Superior temporal gyrus (tissue), 1 donor: Measurements from ENCODE around the gene LPAR2.

Source experiments
- DNase-seq: peaks from one replicate; pipeline ENCODE4 v3.0.0-alpha.2; 2016; ENCODE audit errors: extremely low spot score

The LPAR2 gene

DNA sequence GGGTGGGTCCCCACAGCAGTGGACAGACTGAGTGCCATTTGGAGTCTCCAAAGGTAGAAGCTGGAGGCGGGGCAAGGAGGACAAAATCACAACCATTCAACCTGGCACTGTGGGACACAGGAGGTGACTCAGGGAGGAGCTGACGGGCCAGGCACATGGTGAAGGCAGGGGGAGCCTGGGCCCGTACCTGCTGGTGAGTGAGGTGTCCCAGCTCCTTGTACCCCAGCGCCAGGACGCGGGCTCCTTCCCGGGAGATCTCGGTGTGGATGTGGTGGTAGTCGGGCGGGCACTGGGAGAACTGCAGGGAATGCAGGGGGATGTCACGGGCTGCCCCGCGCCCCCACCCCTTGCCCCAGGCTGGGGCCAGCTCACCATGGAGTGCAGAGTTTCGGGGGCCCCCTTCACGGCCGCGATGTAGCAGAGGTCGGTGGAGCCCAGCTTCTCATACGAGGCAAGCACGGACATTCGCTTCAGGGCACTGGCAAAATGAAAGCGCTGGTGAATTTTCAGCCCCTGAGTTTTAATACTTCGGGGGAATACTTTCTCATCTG, 25.7 kb upstream of the LPAR2 start:
- no peak for DNase-seq

GRCh38 chr19:19652482-19653295, 24.7 kb upstream of the LPAR2 start:
- DNase-seq: no peak

DNA sequence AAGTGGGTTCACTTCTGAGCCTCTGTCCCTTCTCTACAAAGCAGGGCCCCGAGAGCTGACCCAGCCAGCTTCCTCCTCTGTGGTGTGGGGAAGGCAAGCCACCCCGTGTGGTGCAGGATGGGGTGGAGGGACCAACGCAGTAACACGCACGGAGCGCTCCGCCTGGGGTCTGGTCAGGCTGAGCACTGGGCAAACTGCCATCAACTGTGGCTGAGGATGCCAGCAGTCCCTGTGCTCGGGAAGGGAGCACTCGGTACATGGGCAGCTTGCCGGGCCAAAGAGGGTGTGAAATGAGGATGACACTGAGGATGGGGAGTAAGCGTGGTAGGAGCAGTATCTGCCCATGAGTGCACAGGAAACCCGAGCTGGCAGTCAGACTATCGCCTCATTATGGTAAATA, 23.1 kb upstream of the LPAR2 start:
- peak; percentile 57 for DNase-seq

GRCh38 chr19:19650331-19650730, 22.3 kb upstream of the LPAR2 start:
- no peak for DNase-seq

DNA sequence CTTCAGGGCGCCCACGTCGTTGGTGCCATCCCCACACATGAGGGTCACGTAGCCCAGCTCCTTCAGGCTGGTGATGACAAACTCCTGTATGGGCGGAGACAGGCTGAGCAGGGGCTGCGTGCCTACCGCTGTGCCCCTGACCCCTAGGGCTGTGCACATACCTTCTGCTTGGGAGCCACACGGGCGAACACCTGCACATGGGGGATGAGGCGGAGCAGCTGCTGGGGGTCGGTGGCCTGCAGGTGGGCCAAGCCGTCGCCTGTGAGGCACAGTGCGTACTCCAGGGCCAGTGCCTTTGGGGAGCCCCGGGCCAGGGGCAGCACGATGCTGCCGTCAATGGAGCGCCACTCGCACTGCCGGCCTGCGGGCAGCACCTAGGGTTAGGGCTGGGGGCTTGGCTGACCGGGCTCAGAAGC, 21.6 kb upstream of the LPAR2 start:
- no peak for DNase-seq

DNA sequence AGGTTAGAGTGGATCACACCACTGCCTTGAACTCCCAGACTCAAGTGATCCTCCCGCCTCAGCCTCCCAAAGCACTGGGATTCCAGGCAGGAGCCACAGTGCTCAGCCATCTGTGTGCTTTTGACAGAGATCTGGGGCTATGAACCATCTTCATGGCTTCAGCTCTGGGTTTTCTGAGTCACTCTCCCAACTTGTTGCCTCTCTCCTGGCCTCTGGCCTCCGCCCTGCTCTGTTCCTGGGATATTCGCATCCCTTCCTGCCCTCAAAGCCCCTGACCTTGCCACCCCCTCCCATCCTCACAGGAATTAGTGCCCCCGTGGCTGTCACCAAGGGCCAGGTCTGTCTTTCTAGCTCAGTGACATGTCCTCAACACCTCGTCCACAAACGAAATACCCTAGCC, 21.1 kb upstream of the LPAR2 start:
- DNase-seq: no peak

GRCh38 chr19:19647037-19647835, 19.2 kb upstream of the LPAR2 start:
- no peak for DNase-seq

- DNase-seq: no peak
These were observed 17.3 kb upstream of the LPAR2 start for GRCh38 chr19:19645233-19645870.

DNA sequence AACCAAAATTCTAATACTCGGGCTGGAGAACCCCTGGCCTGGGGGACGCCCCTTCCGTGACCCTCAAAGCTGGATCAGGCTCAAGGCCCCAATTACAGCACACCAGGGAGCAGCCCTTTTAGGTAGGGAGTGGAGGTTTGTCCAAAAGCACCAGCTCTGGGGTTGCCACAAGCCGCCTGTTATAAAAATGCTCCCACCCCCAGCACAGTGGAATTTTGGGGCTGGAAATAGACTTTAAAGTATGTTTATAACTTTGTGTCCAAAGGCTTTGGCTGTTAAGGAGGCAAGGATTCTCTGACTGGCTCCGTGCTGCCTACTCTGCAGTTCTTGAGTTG, 16.0 kb upstream of the LPAR2 start:
- DNase-seq: no peak

- peak; percentile 75 for DNase-seq
These were observed 15.4 kb upstream of the LPAR2 start, which contains the start of gene GMIP for GRCh38 chr19:19643158-19644053. GMIP (minus strand) TSS chr19:19643657; CDS start chr19:19643529, 128 bp downstream.

GRCh38 chr19:19642506-19643157, 14.6 kb upstream of the LPAR2 start:
- DNase-seq: no peak

DNA sequence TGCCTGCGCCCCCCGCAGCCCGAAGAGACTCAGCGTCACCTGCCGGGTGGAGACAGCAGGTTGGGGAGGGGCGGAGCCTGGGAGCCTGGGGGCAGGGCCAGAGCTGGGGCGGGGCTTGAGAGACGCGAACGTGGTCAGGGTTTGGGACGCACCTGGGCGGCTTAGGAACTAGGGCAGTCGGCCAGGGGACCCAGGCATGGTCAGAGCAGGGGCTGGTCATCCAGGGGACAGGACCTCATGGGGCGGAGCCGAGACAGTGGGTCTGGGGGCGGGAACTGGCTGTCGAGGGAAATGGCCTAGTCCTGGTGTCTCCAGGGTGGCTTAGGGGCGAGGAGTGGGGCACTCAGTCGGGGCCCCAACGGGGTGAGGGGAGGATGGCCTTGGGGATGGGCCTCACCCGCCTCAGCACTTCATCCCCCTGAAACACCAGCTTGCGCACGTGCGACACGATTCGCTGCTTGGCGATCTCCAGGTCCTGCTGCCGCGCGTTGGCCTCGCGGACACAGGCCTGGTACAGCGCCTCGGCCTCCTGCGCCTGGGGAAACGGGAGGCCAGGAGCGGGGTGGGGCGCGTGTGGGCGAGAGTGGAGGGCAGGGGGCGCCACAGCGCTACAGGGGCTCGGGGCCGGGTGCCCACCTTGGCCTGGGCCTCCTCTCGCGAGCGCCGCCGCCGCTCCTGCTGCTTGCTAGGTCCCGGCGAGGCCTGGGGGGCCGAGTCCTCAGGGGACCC, 9.7 kb upstream of the LPAR2 start:
- DNase-seq: no peak

DNA sequence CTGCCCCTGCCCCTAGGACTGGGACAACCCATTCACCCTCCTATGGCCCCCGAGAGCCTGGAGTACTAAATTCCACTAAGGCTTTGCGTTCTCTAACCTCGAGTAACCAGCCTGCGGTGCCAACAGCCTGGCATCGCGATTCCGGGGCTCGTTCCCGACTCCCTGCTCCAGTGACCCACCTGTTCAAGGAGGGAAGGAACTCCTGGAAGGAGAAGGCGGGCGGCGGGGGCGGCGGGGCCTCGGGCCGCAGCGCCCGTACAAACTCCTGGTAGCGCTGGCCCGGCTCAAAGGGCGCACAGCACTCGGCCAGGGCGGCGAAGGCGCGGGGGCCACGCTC, 9.1 kb upstream of the LPAR2 start:
- no peak for DNase-seq

DNA sequence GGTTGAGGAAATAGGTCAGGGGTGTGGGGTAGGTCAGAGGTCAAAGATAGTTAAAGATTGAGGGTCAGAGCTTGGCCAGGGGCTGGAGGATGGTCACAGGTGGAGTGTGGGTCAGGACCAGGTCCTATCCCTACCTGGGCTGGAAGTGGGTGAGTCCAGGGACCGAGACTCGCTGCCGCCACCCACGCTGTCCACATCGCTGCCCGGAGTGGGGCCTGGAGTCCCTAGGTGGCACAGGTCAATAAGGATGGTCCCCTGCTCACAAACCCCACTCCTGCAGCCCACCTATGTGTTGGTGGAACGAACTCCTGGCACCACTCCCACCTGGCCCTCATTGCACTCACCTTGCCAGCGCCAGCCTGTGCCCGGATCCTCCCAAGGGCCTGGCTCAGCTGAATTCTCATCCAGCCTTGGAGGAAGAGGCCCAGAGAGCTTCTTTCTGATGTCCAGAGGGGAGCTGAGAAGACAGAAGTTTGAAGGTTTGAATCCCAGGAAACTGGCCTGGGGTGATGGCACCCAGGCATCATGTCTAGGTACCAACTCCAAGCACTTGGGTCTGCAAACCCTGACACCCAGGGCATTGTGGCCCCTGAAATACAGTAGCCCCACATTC, 8.7 kb upstream of the LPAR2 start:
- DNase-seq: no peak

GRCh38 chr19:19635313-19635702, 7.3 kb upstream of the LPAR2 start:
- DNase-seq: no peak

DNA sequence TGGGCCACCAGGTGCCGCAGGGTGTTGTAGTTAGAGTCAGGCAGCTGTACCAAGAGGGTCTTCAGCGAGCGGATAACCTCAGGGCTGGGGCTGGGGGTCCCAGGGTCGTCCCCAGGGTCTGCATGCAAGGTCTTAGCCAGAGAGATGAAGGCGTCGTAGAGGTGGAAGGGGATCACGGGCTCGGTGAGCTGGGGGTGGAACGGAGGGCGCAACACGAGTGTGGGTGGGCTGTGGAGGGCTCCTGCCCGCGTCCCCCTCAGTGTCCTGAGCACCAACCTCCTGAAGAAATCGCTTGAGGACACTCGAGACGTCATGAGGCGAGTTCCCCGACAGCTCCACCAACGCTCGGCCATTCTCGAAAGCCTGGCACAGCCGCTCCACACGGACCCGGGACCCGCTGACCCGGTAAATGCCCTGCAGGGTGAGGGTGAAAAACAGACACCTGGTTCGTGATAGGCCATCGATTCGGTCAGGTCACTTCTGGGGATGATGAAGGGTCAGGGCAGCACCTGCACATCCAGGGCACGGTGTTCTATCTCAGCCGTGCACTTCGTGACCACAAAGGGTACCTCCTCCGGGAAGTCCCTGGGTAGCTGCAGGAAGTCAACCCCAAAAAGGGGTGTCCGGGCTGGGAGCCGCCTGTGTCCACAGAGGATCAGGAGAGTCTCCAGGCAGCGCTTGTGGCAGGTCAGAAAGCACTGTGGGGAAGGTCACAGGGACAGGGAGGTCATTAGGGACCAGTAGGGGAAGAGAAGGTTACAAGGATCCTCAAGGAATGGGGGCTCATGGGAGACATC, 6.7 kb upstream of the LPAR2 start:
- DNase-seq: no peak

- no peak for DNase-seq
These were observed 5.9 kb upstream of the LPAR2 start for GRCh38 chr19:19633711-19634515.

GRCh38 chr19:19632661-19633060, 4.6 kb upstream of the LPAR2 start:
- DNase-seq: no peak
